ENCODE data around the gene ACOX3.

DNA sequence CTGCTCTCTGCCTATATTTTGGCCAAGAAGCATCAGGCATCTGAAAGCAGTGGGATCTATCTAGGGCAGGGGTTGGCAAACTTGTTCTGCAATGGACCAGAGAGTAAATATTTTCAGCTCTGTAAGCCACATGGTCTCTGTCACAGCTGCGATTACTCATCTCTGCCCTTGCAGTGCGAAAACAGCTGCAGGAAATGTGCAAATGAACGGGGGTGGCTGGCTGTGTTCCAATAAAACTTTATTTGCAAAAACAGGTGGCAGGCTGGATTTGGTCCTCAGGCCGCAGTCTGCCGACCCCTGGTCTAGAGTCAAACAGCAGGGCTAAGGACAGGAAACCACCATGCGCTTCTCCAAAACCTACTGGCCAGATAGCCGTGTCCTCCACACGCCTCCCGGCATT is 48.6 kb downstream of the ACOX3 start:
- TF ChIP-seq TAF1 (IDR thresholded peaks at IDR 0.05; ENCODE audit: borderline replicate concordance, low read depth, low read length) (no peak), POLR2A (IDR thresholded peaks at IDR 0.05; ENCODE audit: low read depth, low read length) (no peak)
